H1 (cell line): ENCODE measurements around the gene MRPS18B. TPM values are rescaled to one million over a fixed set of nuclear protein-coding genes. Genes with fewer than 3 reads are reported as not detected.

Experiments used
- CTCF ChIA-PET: fragments of 300-600 bp; sonication (Branson Sonifier 250); formaldehyde crosslinking; loops from one replicate; lab custom pipeline; 2021; ENCODE audit not compliant: partially characterized antibody; lab: Charles Lee
- POLR2A ChIA-PET: fragments of 300-600 bp; sonication (Branson Sonifier 250); formaldehyde crosslinking; loops from one replicate; lab custom pipeline; 2021; ENCODE audit warnings: inconsistent platforms; ENCODE audit not compliant: partially characterized antibody; lab: Charles Lee
- DNase-seq, 2 experiments: peaks; one replicate each; pipeline versions ENCODE4 v3.0.0 to v3.0.0-alpha.2; 2010 to 2022; ENCODE audit warnings: low spot score in 2 of 2, low read depth in 1 of 2, mixed read lengths in 1 of 2
- FAIRE-seq: peaks from 2 replicates; lab custom pipeline; 2011; peaks lifted over from hg19 to GRCh38; lab: Jason Lieb, UNC
- H2AFZ ChIP-seq: 2 replicates; pipeline ENCODE4 v1.8.1; 2012; ENCODE audit warnings: low read length, inconsistent platforms
- H2AK5ac ChIP-seq: 2 replicates; pipeline ENCODE4 v1.6.1; 2013; ENCODE audit warnings: low read depth, low read length
- H2BK120ac ChIP-seq: replicated peaks from 2 replicates; pipeline ENCODE3; 2013; ENCODE audit warnings: low read depth, low read length, inconsistent platforms
- H2BK12ac ChIP-seq: 2 replicates; pipeline ENCODE4 v1.6.1; 2013; ENCODE audit warnings: low read depth, low read length
- H2BK15ac ChIP-seq: 2 replicates; pipeline ENCODE4 v1.6.1; 2013; ENCODE audit warnings: low read length
- H2BK20ac ChIP-seq: 2 replicates; pipeline ENCODE4 v1.6.1; 2013; ENCODE audit warnings: low read length
- H2BK5ac ChIP-seq: 2 replicates; pipeline ENCODE4 v1.6.1; 2013; ENCODE audit warnings: low read depth, low read length
- H3K14ac ChIP-seq: 2 replicates; pipeline ENCODE4 v1.6.1; 2013; ENCODE audit warnings: inconsistent platforms; ENCODE audit not compliant: insufficient read length
- H3K18ac ChIP-seq: 2 replicates; pipeline ENCODE4 v1.6.1; 2013; ENCODE audit warnings: low read length; ENCODE audit errors: extremely low read depth
- H3K23ac ChIP-seq: 2 replicates; pipeline ENCODE4 v1.6.1; 2013; ENCODE audit warnings: inconsistent platforms; ENCODE audit not compliant: insufficient read length
- H3K23me2 ChIP-seq: 2 replicates; pipeline ENCODE4 v1.6.1; 2013; ENCODE audit warnings: low read depth, low read length
- H3K27ac ChIP-seq: 2 replicates; pipeline ENCODE4 v1.6.1; 2011; ENCODE audit warnings: low read depth, low read length, inconsistent platforms
- H3K27me3 ChIP-seq, 4 experiments: replicated peaks in 1 of 4; 1 replicate in 1 of 4; 2 replicates in 3 of 4; pipeline versions ENCODE4 v1.6.1 to v1.8.1; 2011 to 2013; ENCODE audit warnings: low read length in 3 of 4, mild to moderate bottlenecking in 3 of 4, inconsistent platforms in 2 of 4, mixed read lengths in 2 of 4, moderate library complexity in 1 of 4; ENCODE audit not compliant: control insufficient read depth in 3 of 4, insufficient read depth in 3 of 4; ENCODE audit errors: extremely low read depth in 1 of 4
- H3K36me3 ChIP-seq, 4 experiments: 2 replicates each; pipeline versions ENCODE4 v1.6.1 to v1.8.1; 2011 to 2013; ENCODE audit warnings: mild to moderate bottlenecking in 4 of 4, low read length in 3 of 4, moderate library complexity in 2 of 4, control low read depth in 1 of 4, inconsistent platforms in 1 of 4; ENCODE audit not compliant: insufficient read depth in 4 of 4, control insufficient read depth in 2 of 4
- H3K4ac ChIP-seq: replicated peaks from 2 replicates; pipeline ENCODE3; 2013; ENCODE audit warnings: low read length, low read depth, mixed read lengths, inconsistent platforms; ENCODE audit not compliant: insufficient read length
- H3K4me1 ChIP-seq, 4 experiments: replicated peaks in 1 of 4; 1 replicate in 1 of 4; 2 replicates in 3 of 4; pipeline versions ENCODE4 v1.6.1 to v1.8.1; 2011 to 2013; ENCODE audit warnings: low read length in 3 of 4, inconsistent platforms in 2 of 4, mixed read lengths in 1 of 4; ENCODE audit not compliant: insufficient read depth in 4 of 4, control insufficient read depth in 3 of 4
- H3K4me2 ChIP-seq, 2 experiments: 2 replicates each; pipeline versions ENCODE4 v1.6.1 to v1.8.1; 2011 to 2013; ENCODE audit warnings: low read depth in 2 of 2, low read length in 2 of 2, control low read depth in 1 of 2, inconsistent platforms in 1 of 2, mild to moderate bottlenecking in 1 of 2; ENCODE audit not compliant: insufficient read depth in 1 of 2
- H3K4me3 ChIP-seq, 4 experiments: fragments of 200-600, 300-600 bp in 1 of 4; sonication (generic), shearing (Covaris generic), sonication (Bioruptor Twin) in 1 of 4; 2 replicates each; pipeline versions ENCODE4 v1.5.1 to v1.8.1; 2011 to 2016; ENCODE audit warnings: low read length in 4 of 4, low read depth in 3 of 4, control low read depth in 2 of 4, inconsistent platforms in 2 of 4, mild to moderate bottlenecking in 2 of 4, mixed read lengths in 1 of 4, moderate library complexity in 1 of 4; ENCODE audit not compliant: insufficient read depth in 2 of 4; ENCODE audit errors: extremely low read depth in 1 of 4
- H3K56ac ChIP-seq: replicated peaks from 2 replicates; pipeline ENCODE3; 2013; ENCODE audit warnings: low read depth, mild to moderate bottlenecking, mixed read lengths, low read length, inconsistent platforms; ENCODE audit not compliant: insufficient read length
- H3K79me1 ChIP-seq: 2 replicates; pipeline ENCODE4 v1.6.1; 2013; ENCODE audit warnings: low read depth, low read length, control low read depth
- H3K79me2 ChIP-seq, 2 experiments: 2 replicates each; pipeline versions ENCODE4 v1.6.1 to v1.8.1; 2012 to 2013; ENCODE audit warnings: low read length in 2 of 2, mild to moderate bottlenecking in 2 of 2, inconsistent platforms in 1 of 2; ENCODE audit not compliant: insufficient read depth in 2 of 2, control insufficient read depth in 1 of 2
- H3K9ac ChIP-seq, 4 experiments: replicated peaks in 1 of 4; 1 replicate in 1 of 4; 2 replicates in 3 of 4; pipeline versions ENCODE4 v1.6.1 to v1.8.1; 2011 to 2013; ENCODE audit warnings: low read depth in 3 of 4, low read length in 3 of 4, control low read depth in 2 of 4, mild to moderate bottlenecking in 2 of 4, moderate library complexity in 2 of 4, inconsistent platforms in 1 of 4; ENCODE audit errors: extremely low read depth in 1 of 4
- H3K9me3 ChIP-seq, 2 experiments: 2 replicates each; pipeline versions ENCODE4 v1.6.1 to v1.8.1; 2012 to 2013; ENCODE audit warnings: mild to moderate bottlenecking in 2 of 2, moderate library complexity in 2 of 2, control low read depth in 1 of 2, inconsistent platforms in 1 of 2, low read depth in 1 of 2, low read length in 1 of 2, mixed read lengths in 1 of 2; ENCODE audit not compliant: insufficient read depth in 2 of 2
- H4K20me1 ChIP-seq, 2 experiments: replicated peaks in 1 of 2; 2 replicates each; pipeline versions ENCODE3 to v1.8.1; 2011 to 2013; ENCODE audit warnings: inconsistent platforms in 2 of 2, low read length in 2 of 2, mild to moderate bottlenecking in 1 of 2; ENCODE audit not compliant: insufficient read depth in 2 of 2, control insufficient read depth in 1 of 2
- H4K5ac ChIP-seq: 2 replicates; pipeline ENCODE4 v1.6.1; 2013; ENCODE audit warnings: low read length, low read depth, mixed read lengths, inconsistent platforms; ENCODE audit not compliant: insufficient read length
- H4K8ac ChIP-seq: 2 replicates; pipeline ENCODE4 v1.8.0; 2013; ENCODE audit warnings: mild to moderate bottlenecking, moderate library complexity, low read length, inconsistent platforms; ENCODE audit not compliant: insufficient read depth; ENCODE audit errors: extremely low read depth
- H4K91ac ChIP-seq: replicated peaks from 2 replicates; pipeline ENCODE3; 2013; ENCODE audit warnings: low read length, mixed read lengths, inconsistent platforms; ENCODE audit not compliant: insufficient read length
- CHD2 ChIP-seq: IDR thresholded peaks from 2 replicates; pipeline ENCODE4 v1.6.1; 2012; ENCODE audit warnings: low read length, improper control_type of control experiment
- CREB1 ChIP-seq: IDR thresholded peaks from 2 replicates; pipeline ENCODE4 v1.6.1; 2012; ENCODE audit warnings: inconsistent platforms
- HDAC2 ChIP-seq, 2 experiments: fragments of 300-600 bp in 1 of 2; sonication (generic) in 1 of 2; IDR thresholded peaks; 2 replicates each; pipeline ENCODE4 v1.6.1; 2011 to 2012; ENCODE audit warnings: low read depth in 2 of 2, low read length in 2 of 2, mild to moderate bottlenecking in 2 of 2, moderate library complexity in 2 of 2, borderline replicate concordance in 1 of 2, inconsistent platforms in 1 of 2
- KDM4A ChIP-seq: IDR thresholded peaks from one replicate; pipeline ENCODE4 v1.7.1; 2012; ENCODE audit warnings: low read depth, mild to moderate bottlenecking, moderate library complexity, low read length, inconsistent platforms; ENCODE audit not compliant: severe bottlenecking
- SIN3A ChIP-seq, 2 experiments: IDR thresholded peaks in 1 of 2; conservative IDR thresholded peaks in 1 of 2; 2 replicates each; pipeline ENCODE4 v1.6.1; 2011 to 2012; ENCODE audit warnings: low read length in 2 of 2, improper control_type of control experiment in 1 of 2, low read depth in 1 of 2, mild to moderate bottlenecking in 1 of 2
- TAF1 ChIP-seq: IDR thresholded peaks from 2 replicates; pipeline ENCODE4 v1.6.1; 2011; ENCODE audit warnings: mild to moderate bottlenecking, low read depth, low read length
- TBP ChIP-seq: IDR thresholded peaks from 2 replicates; pipeline ENCODE4 v1.6.1; 2011; ENCODE audit warnings: low read depth, low read length, improper control_type of control experiment
- TEAD4 ChIP-seq: IDR thresholded peaks from 2 replicates; pipeline ENCODE4 v1.6.1; 2012; ENCODE audit warnings: low read depth, low read length, inconsistent platforms, mixed read lengths
- WGBS, 2 experiments: shearing (Covaris generic) in 1 of 2; methylation state at CpG; one replicate each; pipeline versions ENCODE4 v1.1.6 to v1.1.7; 2013 to 2015; ENCODE audit warnings: low lambda C conversion rate in 2 of 2, mixed read lengths in 2 of 2, inconsistent platforms in 1 of 2, low coverage in 1 of 2, missing lambda C conversion rate in 1 of 2; ENCODE audit not compliant: insufficient replicate concordance in 2 of 2, insufficient coverage in 1 of 2, insufficient read length in 1 of 2; ENCODE audit errors: extremely low coverage in 1 of 2, missing lambda C conversion rate in 1 of 2; 5-methylcytosine and 5-hydroxymethylcytosine counted together
- polyA plus RNA-seq, 7 experiments: library from polyadenylated mRNA; depleted of rRNA in 3 of 7; stranded (reverse) in 5 of 7; unstranded in 2 of 7; fragments of >200 nt in 5 of 7; fragments of 200-250 nt in 2 of 7; gene quantifications; 1 replicate in 5 of 7; 2 replicates in 1 of 7; 4 replicates in 1 of 7; pipeline versions ENCODE4 v1.2.1 to v1.2.3, GENCODE V29; 2011 to 2013; ENCODE audit warnings: missing spikeins in 2 of 7, mixed read lengths in 2 of 7
- total RNA-seq: library from RNA; stranded (reverse); fragmentation: NEBNext Ultra II Directional; extraction: Animal tissue kit (Norgen Biotek cat#: 25700); gene quantifications from 2 replicates; pipeline ENCODE4 v1.2.1, GENCODE V29; 2021
- TF ChIP-seq, protein P1 (sequence below): IDR thresholded peaks from 2 replicates; pipeline ENCODE4 v1.6.1; 2012; ENCODE audit warnings: inconsistent platforms

MRPS18B gene
- total and polyA plus RNA-seq, 2 of the 8 experiments (the other 6 are each of a cell fraction or from before 2014, with no cell fraction given) = 57.8 to 83.3 TPM

DNA sequence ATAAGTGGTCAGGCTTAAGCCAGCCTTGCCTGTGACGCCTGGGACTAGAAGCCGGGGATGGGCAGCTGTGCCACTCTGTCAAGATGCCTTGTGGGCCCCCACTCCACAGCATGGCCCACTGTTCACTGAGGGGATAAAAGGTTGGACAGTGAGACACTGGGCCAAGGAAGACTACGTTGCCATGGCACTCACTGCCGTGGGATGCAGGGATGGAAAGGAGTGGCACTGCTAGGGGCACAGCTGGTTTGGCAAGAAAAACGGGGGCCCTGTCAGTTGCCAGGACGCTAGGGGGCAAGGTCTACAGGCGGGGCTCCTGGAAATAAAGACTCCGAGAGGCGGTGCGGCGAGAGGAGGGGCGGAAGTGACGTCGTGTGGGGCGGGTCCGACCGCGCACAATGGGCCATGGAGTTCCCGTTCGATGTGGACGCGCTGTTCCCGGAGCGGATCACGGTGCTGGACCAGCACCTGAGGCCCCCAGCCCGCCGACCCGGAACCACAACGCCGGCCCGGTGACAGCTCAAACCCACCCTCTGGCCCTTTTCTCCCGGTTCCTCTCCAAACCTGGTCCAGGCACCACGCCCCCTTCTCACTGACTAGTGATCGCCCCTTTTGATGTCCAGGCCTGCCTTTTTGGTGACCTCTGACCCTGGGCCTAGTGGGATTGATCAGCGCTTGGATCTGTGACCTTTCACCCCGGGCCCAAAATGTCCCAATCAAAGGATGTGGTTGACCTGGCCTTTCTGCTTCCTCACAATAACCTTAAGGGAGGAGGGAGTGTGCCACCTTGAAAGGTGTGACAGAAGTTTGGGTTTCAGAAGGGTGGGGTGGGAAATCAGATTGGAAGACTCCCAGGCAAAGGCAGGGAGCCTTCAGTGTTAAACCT is 9.1 kb downstream of the MRPS18B start, which contains the start of gene ATAT1:
Gene ATAT1 (plus strand): TSS at position 391 of the 883 bp plus-strand sequence.
- Histone ChIP-seq H3K18ac (peak within 1 kb of the TSS; percentile 62), H3K9me3 (no peaks in the 10 kb centered on the region), H2AK5ac (no peak within 1 kb of the TSS), H3K4me3 (peak within 1 kb of the TSS; percentile 79 to 88 (median 83)), H4K20me1 (peaks cover 0 to 4% of the 10 kb centered on the region in 2 experiments), H3K23me2 (peaks cover 5% of the 10 kb centered on the region), H3K56ac (no peak within 1 kb of the TSS), H3K4me1 (peaks cover 2 to 10% (median 4%) of the 10 kb centered on the region in 4 experiments; a peak in 5 of 7 replicates), H3K27ac (peak within 1 kb of the TSS; percentile 92), H3K79me1 (no peaks in the 10 kb centered on the region), H2BK12ac (no peak within 1 kb of the TSS), H3K36me3 (peaks cover 8 to 52% (median 31%) of the 10 kb centered on the region in 4 experiments), H2AFZ (0 out of 2 replicates have a peak within 1 kb of the TSS, but pooled peaks have one; percentile 48), H3K23ac (no peak within 1 kb of the TSS), H3K4ac (no peak within 1 kb of the TSS), H3K27me3 (no peaks in the 10 kb centered on the region), H4K8ac (peak within 1 kb of the TSS; percentile 81), H3K9ac (peak within 1 kb of the TSS; percentile 41 to 85 (median 78)), H4K91ac (no peak within 1 kb of the TSS), H3K4me2 (peak within 1 kb of the TSS; percentile 86 to 90), H4K5ac (peak within 1 kb of the TSS; percentile 24), H2BK20ac (no peak within 1 kb of the TSS), H3K14ac (no peak within 1 kb of the TSS), H2BK120ac (no peak within 1 kb of the TSS), H3K79me2 (peaks cover 0 to 8% of the 10 kb centered on the region in 2 experiments; a peak in 2 of 4 replicates), H2BK5ac (peak within 1 kb of the TSS; percentile 79), H2BK15ac (0 out of 2 replicates have a peak within 1 kb of the TSS, but pooled peaks have one; percentile 77)
- FAIRE-seq (no peak), DNase-seq (peak; percentile 60 to 96)
- ChIA-PET CTCF (interaction anchor here (0.6 to 1.5 kb wide), 7 partner anchors 14 to 160 kb away, joined by 3 to 5 read pairs (median 3); no protein-coding TSS in a partner anchor), POLR2A (interaction anchor here (0.7 to 7.0 kb wide), 21 partner anchors 8 to 115 kb away, joined by 3 to 62 read pairs (median 5); partner anchors contain the start of genes MDC1, MRPS18B and PPP1R10)
- WGBS, 2 experiments = 10% methylated on average over 35 of the region's 36 CpGs; no CpG with 5 or more reads in 1 of the 2 experiments
- TF ChIP-seq SIN3A (conservative IDR thresholded peaks at IDR 0.05 in 1 of 2, IDR thresholded peaks at IDR 0.05 in 1 of 2; ENCODE audit: low read depth in 1 of 2, low read length in 2 of 2) = peak; percentile 95 to 98
- peak; percentile 38 for TF ChIP-seq KDM4A
- no peak; the same call in 1 of the 2 replicates for TF ChIP-seq TBP
- TF ChIP-seq CHD2 = peak; percentile 48; the same call in 1 of the 2 replicates
- TF ChIP-seq HDAC2 (IDR thresholded peaks at IDR 0.05; ENCODE audit: borderline replicate concordance in 1 of 2, low read depth in 2 of 2, low read length in 2 of 2) = peak in 1 of 2 experiments; percentile 36; a peak in 1 of 4 replicates
- TF ChIP-seq TAF1 = peak; percentile 67
- TF ChIP-seq, protein P1, sequence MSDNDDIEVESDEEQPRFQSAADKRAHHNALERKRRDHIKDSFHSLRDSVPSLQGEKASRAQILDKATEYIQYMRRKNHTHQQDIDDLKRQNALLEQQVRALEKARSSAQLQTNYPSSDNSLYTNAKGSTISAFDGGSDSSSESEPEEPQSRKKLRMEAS = peak; percentile 61
- TF ChIP-seq CREB1 = peak; percentile 92
- TF ChIP-seq TEAD4 = no peak
